K562 (cell line): Measurements from ENCODE around the gene KCTD18. TPM values are rescaled to one million over a fixed set of nuclear protein-coding genes. Genes with fewer than 3 reads are reported as not detected.
A peak's percentile ranks its signal among the peaks of the same experiment; 100 is the strongest.

ENCODE experiments used
- ADNP ChIP-seq: fragments of 200-800 bp; sonication (Bioruptor generic); IDR thresholded peaks from 2 replicates; pipeline ENCODE4 v1.6.1; 2016; ENCODE audit warnings: missing genetic modification characterization, missing compliant biosample characterization
- DNMT1 ChIP-seq: fragments of 450-650 bp; IDR thresholded peaks from 2 replicates; pipeline ENCODE4 v1.6.1; 2016; ENCODE audit warnings: antibody characterized with exemption, mild to moderate bottlenecking
- JUNB ChIP-seq: fragments of 450-650 bp; formaldehyde crosslinking; conservative IDR thresholded peaks from 2 replicates; pipeline ENCODE4 v1.4.0; 2020; ENCODE audit warnings: mild to moderate bottlenecking
- KDM2B ChIP-seq: fragments of 250-450 bp; sonication (Bioruptor Pico); IDR thresholded peaks from 2 replicates; pipeline ENCODE4 v1.8.0; 2021; ENCODE audit warnings: mild to moderate bottlenecking, moderate library complexity
- KLF13 ChIP-seq: fragments of 450-650 bp; IDR thresholded peaks from 2 replicates; pipeline ENCODE4 v1.6.1; 2016; ENCODE audit warnings: missing genetic modification characterization, low read depth, mild to moderate bottlenecking, missing compliant biosample characterization, moderate library complexity, borderline replicate concordance
- MCM2 ChIP-seq: fragments of 450-650 bp; IDR thresholded peaks from 2 replicates; pipeline ENCODE4 v1.6.1; 2017; ENCODE audit warnings: low read depth, mild to moderate bottlenecking
- NCOA4 ChIP-seq: fragments of 450-650 bp; IDR thresholded peaks from 2 replicates; pipeline ENCODE4 v1.6.1; 2018; ENCODE audit warnings: mild to moderate bottlenecking; ENCODE audit not compliant: partially characterized antibody
- PCBP2 ChIP-seq: fragments of 200-400 bp; formaldehyde crosslinking; IDR thresholded peaks from 2 replicates; pipeline ENCODE4 v1.6.1; 2018; ENCODE audit warnings: low read length, low read depth, mild to moderate bottlenecking, moderate library complexity; ENCODE audit not compliant: poor library complexity, severe bottlenecking
- PYGO2 ChIP-seq: fragments of 450-650 bp; IDR thresholded peaks from 2 replicates; pipeline ENCODE4 v1.6.1; 2016; ENCODE audit warnings: mild to moderate bottlenecking, missing genetic modification characterization, moderate library complexity, missing compliant biosample characterization
- RBM14 ChIP-seq: fragments of 200-400 bp; formaldehyde crosslinking; IDR thresholded peaks from 2 replicates; pipeline ENCODE4 v1.6.1; 2018; ENCODE audit warnings: low read depth, mild to moderate bottlenecking, low read length, moderate library complexity, borderline replicate concordance; ENCODE audit not compliant: insufficient read depth
- ZNF143 ChIP-seq: sonication (generic); formaldehyde crosslinking; IDR thresholded peaks from 2 replicates; pipeline ENCODE4 v1.9.0; 2022; ENCODE audit warnings: mild to moderate bottlenecking, missing genetic modification reagents
- polyA plus RNA-seq, 8 experiments: library from polyadenylated mRNA; depleted of rRNA in 4 of 8; stranded (reverse) in 5 of 8; unstranded in 3 of 8; fragments of >200 nt; fragmentation: Nextera tagmentation in 2 of 8; fragmentation: Illumina TruSeq in 1 of 8; extraction: Ambion mirVana in 2 of 8; extraction: Trizol in 1 of 8; gene quantifications; 2 replicates each; pipeline versions ENCODE4 v1.2.1 to v1.2.3, GENCODE V29; 2011 to 2014; ENCODE audit warnings: inconsistent platforms in 1 of 8, missing spikeins in 1 of 8
- total RNA-seq, 7 experiments: library from RNA; depleted of rRNA in 6 of 7; stranded (reverse); fragments of >200 nt in 6 of 7; fragmentation: Illumina TruSeq in 2 of 7; extraction: Trizol in 2 of 7; gene quantifications; 2 replicates each; pipeline versions ENCODE4 v1.2.1 to v1.2.3, GENCODE V29; 2011 to 2021; ENCODE audit warnings: low replicate concordance in 1 of 7
- TF ChIP-seq, protein P1 (sequence below): fragments of 450-650 bp; IDR thresholded peaks from 2 replicates; pipeline ENCODE4 v1.6.1; 2016; ENCODE audit warnings: antibody characterized with exemption
- TF ChIP-seq, protein P2 (sequence below): fragments of 450-650 bp; IDR thresholded peaks from 2 replicates; pipeline ENCODE4 v1.6.1; 2017; ENCODE audit warnings: mild to moderate bottlenecking, moderate library complexity
- TF ChIP-seq, protein P3 (sequence below): fragments of 250-450 bp; sonication (Bioruptor Pico); IDR thresholded peaks from 2 replicates; pipeline ENCODE4 v1.5.0; 2020; ENCODE audit warnings: mild to moderate bottlenecking
- TF ChIP-seq, protein P4 (sequence below): fragments of 450-650 bp; IDR thresholded peaks from 2 replicates; pipeline ENCODE4 v1.6.1; 2018; ENCODE audit not compliant: partially characterized antibody
- TF ChIP-seq, protein P5 (sequence below): fragments of 250-450 bp; sonication (Bioruptor Pico); IDR thresholded peaks from 2 replicates; pipeline ENCODE4 v1.8.0; 2021; ENCODE audit warnings: borderline replicate concordance, mild to moderate bottlenecking, moderate library complexity; ENCODE audit not compliant: poor library complexity, severe bottlenecking
- TF ChIP-seq, protein P6 (sequence below): fragments of 450-650 bp; formaldehyde crosslinking; IDR thresholded peaks from 2 replicates; pipeline ENCODE4 v1.4.0; 2020; ENCODE audit warnings: mild to moderate bottlenecking, mixed read lengths

The KCTD18 gene
- total and polyA plus RNA-seq, 9 of the 15 experiments (the other 6 are each of a cell fraction or from before 2014, with no cell fraction given), result 0.39 to 5.4 (median 3.8) TPM

DNA sequence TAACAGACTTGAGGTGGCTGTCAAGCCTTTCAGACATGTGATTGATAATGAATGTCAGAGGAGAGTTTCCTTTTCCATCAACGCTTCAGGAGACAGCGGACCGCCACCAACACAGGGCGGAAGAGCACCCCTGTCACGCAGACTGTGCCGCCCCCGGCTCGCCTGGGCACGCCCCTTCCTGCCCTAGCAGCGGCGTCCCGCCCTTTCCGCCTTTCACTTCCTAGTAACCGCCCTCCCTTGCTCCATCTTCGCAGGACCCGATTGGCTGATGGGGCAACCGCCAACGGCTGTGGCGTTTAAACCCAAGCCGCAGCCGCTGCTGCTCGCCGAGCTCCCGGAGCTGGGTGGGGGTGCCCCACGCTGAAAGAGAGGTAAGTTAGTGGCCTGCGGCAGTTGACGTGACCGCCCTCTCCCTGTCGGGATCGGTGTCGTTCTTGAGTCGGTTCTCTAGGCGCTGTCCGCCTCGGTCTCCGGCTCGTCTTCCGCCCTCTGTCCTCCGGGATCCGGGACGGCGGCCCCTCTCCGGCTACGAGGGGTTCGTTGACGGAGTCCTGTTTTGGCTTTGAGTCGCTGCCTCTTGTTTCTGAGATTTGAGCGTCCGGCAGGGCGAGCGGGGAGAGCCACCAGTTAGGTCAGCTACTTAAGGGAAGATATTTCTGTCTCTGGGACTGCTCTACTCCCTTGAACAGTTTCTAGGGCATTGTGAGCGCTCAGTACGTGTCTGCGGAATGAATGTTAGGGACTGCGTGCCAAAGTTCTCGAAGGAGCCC lies 16.2 kb upstream of the KCTD18 start, which contains the start of gene SGO2 (continued):
- TF ChIP-seq, protein P1, sequence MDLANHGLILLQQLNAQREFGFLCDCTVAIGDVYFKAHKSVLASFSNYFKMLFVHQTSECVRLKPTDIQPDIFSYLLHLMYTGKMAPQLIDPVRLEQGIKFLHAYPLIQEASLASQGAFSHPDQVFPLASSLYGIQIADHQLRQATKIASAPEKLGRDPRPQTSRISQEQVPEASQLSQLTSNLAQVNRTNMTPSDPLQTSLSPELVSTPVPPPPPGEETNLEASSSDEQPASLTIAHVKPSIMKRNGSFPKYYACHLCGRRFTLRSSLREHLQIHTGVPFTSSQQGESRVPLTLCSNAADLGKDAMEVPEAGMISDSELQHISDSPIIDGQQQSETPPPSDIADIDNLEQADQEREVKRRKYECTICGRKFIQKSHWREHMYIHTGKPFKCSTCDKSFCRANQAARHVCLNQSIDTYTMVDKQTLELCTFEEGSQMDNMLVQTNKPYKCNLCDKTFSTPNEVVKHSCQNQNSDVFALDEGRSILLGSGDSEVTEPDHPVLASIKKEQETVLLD, result no peak
- TF ChIP-seq, protein P2, sequence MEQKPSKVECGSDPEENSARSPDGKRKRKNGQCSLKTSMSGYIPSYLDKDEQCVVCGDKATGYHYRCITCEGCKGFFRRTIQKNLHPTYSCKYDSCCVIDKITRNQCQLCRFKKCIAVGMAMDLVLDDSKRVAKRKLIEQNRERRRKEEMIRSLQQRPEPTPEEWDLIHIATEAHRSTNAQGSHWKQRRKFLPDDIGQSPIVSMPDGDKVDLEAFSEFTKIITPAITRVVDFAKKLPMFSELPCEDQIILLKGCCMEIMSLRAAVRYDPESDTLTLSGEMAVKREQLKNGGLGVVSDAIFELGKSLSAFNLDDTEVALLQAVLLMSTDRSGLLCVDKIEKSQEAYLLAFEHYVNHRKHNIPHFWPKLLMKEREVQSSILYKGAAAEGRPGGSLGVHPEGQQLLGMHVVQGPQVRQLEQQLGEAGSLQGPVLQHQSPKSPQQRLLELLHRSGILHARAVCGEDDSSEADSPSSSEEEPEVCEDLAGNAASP, result no peak
- TF ChIP-seq KDM2B (CRISPR knock-in tag), result no peak
- no peak for TF ChIP-seq MCM2
- TF ChIP-seq NCOA4, result no peak
- TF ChIP-seq, protein P3, sequence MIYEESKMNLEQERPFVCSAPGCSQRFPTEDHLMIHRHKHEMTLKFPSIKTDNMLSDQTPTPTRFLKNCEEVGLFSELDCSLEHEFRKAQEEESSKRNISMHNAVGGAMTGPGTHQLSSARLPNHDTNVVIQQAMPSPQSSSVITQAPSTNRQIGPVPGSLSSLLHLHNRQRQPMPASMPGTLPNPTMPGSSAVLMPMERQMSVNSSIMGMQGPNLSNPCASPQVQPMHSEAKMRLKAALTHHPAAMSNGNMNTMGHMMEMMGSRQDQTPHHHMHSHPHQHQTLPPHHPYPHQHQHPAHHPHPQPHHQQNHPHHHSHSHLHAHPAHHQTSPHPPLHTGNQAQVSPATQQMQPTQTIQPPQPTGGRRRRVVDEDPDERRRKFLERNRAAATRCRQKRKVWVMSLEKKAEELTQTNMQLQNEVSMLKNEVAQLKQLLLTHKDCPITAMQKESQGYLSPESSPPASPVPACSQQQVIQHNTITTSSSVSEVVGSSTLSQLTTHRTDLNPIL (CRISPR knock-in tag), result no peak
- TF ChIP-seq, protein P4, sequence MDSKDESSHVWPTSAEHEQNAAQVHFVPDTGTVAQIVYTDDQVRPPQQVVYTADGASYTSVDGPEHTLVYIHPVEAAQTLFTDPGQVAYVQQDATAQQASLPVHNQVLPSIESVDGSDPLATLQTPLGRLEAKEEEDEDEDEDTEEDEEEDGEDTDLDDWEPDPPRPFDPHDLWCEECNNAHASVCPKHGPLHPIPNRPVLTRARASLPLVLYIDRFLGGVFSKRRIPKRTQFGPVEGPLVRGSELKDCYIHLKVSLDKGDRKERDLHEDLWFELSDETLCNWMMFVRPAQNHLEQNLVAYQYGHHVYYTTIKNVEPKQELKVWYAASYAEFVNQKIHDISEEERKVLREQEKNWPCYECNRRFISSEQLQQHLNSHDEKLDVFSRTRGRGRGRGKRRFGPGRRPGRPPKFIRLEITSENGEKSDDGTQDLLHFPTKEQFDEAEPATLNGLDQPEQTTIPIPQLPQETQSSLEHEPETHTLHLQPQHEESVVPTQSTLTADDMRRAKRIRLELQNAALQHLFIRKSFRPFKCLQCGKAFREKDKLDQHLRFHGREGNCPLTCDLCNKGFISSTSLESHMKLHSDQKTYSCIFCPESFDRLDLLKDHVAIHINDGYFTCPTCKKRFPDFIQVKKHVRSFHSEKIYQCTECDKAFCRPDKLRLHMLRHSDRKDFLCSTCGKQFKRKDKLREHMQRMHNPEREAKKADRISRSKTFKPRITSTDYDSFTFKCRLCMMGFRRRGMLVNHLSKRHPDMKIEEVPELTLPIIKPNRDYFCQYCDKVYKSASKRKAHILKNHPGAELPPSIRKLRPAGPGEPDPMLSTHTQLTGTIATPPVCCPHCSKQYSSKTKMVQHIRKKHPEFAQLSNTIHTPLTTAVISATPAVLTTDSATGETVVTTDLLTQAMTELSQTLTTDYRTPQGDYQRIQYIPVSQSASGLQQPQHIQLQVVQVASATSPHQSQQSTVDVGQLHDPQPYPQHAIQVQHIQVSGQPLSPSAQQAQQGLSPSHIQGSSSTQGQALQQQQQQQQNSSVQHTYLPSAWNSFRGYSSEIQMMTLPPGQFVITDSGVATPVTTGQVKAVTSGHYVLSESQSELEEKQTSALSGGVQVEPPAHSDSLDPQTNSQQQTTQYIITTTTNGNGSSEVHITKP, result peak; percentile 52
- TF ChIP-seq RBM14, result no peak
- TF ChIP-seq ZNF143 (CRISPR knock-in tag), result no peak
- TF ChIP-seq, protein P5, sequence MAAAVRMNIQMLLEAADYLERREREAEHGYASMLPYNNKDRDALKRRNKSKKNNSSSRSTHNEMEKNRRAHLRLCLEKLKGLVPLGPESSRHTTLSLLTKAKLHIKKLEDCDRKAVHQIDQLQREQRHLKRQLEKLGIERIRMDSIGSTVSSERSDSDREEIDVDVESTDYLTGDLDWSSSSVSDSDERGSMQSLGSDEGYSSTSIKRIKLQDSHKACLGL (CRISPR knock-in tag), result no peak
- TF ChIP-seq, protein P6, sequence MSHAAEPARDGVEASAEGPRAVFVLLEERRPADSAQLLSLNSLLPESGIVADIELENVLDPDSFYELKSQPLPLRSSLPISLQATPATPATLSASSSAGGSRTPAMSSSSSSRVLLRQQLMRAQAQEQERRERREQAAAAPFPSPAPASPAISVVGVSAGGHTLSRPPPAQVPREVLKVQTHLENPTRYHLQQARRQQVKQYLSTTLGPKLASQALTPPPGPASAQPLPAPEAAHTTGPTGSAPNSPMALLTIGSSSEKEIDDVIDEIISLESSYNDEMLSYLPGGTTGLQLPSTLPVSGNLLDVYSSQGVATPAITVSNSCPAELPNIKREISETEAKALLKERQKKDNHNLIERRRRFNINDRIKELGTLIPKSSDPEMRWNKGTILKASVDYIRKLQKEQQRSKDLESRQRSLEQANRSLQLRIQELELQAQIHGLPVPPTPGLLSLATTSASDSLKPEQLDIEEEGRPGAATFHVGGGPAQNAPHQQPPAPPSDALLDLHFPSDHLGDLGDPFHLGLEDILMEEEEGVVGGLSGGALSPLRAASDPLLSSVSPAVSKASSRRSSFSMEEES, result no peak
- TF ChIP-seq PCBP2, result no peak
- no peak for TF ChIP-seq KLF13 (tag)
- no peak for TF ChIP-seq DNMT1
- TF ChIP-seq PYGO2 (tag), result no peak
- no peak for TF ChIP-seq JUNB
- no peak for TF ChIP-seq ADNP (tag)
